Cardiac muscle cell (in vitro differentiated cells and primary cell): ENCODE data around the gene CALR. TPM values are rescaled to one million over a fixed set of nuclear protein-coding genes. Genes with fewer than 3 reads are reported as not detected.
A peak's percentile ranks its signal among the peaks of the same experiment; 100 is the strongest.
"Not testable (repeated sequence)": the region's sequence is repeated elsewhere in the genome, so short reads cannot be mapped to it uniquely, and the experiment has no call there.

Experiments used
- DNase-seq, 2 donors: peaks; one replicate each; pipeline versions ENCODE4 v3.0.0 to v3.0.0-alpha.2; 2010 to 2017; ENCODE audit warnings: low read depth in 1 of 2, low spot score in 1 of 2
- H3K27ac ChIP-seq: fragments of 200-600 bp; sonication (generic); 2 replicates; pipeline ENCODE4 v1.5.1; 2016
- H3K27me3 ChIP-seq: fragments of 200-600 bp; sonication (generic); 2 replicates; pipeline ENCODE4 v1.6.0; 2016; ENCODE audit warnings: control low read depth
- H3K36me3 ChIP-seq: fragments of 200-600 bp; sonication (generic); 2 replicates; pipeline ENCODE4 v1.5.1; 2016; ENCODE audit warnings: control low read depth
- H3K4me1 ChIP-seq: fragments of 200-600 bp; sonication (generic); 2 replicates; pipeline ENCODE4 v1.8.1; 2017; ENCODE audit warnings: low read depth, mild to moderate bottlenecking, mixed run types
- H3K4me3 ChIP-seq: fragments of 200-600 bp; sonication (generic); 2 replicates; pipeline ENCODE4 v1.5.1; 2016; ENCODE audit warnings: mild to moderate bottlenecking
- H3K9me3 ChIP-seq: fragments of 200-600 bp; sonication (generic); 2 replicates; pipeline ENCODE4 v1.5.1; 2017; ENCODE audit warnings: low read depth, mild to moderate bottlenecking, control low read depth
- polyA plus RNA-seq: library from polyadenylated mRNA; unstranded; fragments of >200 nt; fragmentation: Nextera tagmentation; extraction: Ambion mirVana; gene quantifications from 2 replicates; pipeline ENCODE4 v1.2.1, GENCODE V29; 2016
- total RNA-seq: library from RNA; depleted of rRNA; stranded (reverse); fragments of >200 nt; gene quantifications from 2 replicates; pipeline ENCODE4 v1.2.3, GENCODE V29; 2016
- TF ChIP-seq, protein P1 (sequence below): IDR thresholded peaks from 2 replicates; pipeline ENCODE4 v1.5.1; 2012; ENCODE audit warnings: low read depth, mild to moderate bottlenecking, low read length

The CALR gene
- total and polyA plus RNA-seq, 2 experiments from 2014 or later, result 615 to 856 TPM

DNA sequence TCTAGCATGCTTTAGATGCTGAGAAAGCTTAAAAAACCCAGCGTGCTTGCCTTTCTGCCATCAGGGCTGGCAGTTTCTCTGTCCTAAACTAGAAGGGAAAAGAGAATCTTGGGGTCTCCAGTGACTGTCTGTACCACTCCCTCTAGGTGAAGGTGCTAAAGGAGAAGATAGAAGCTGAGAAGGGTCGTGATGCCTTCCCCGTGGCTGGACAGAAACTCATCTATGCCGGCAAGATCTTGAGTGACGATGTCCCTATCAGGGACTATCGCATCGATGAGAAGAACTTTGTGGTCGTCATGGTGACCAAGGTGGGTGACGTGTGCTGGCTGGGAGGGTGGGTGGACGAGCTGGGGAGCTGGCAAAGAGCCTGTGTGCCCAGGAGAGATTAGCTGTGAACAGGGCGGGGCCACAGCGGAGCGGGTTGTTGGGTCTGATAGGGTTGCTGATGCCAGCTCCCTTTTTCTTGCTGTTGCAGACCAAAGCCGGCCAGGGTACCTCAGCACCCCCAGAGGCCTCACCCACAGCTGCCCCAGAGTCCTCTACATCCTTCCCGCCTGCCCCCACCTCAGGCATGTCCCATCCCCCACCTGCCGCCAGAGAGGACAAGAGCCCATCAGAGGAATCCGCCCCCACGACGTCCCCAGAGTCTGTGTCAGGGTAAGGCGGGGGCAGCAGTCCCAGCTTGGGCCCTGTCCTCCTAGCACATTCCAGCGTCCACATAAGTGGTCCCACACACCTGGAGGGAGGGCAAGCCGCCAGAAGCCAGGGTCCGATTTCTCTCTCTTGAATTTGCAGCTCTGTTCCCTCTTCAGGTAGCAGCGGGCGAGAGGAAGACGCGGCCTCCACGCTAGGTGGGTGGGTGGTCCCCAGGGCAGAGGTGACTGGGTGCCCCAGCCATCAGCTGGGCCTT lies 9.5 kb downstream of the CALR start:
- H3K36me3 ChIP-seq, result peaks cover 50% of the 10 kb centered on the region
- H3K9me3 ChIP-seq, result no peaks in the 10 kb centered on the region
- H3K27me3 ChIP-seq, result no peaks in the 10 kb centered on the region
- DNase-seq, result no peak
- H3K4me1 ChIP-seq, result peaks cover 4% of the 10 kb centered on the region
- TF ChIP-seq, protein P1, sequence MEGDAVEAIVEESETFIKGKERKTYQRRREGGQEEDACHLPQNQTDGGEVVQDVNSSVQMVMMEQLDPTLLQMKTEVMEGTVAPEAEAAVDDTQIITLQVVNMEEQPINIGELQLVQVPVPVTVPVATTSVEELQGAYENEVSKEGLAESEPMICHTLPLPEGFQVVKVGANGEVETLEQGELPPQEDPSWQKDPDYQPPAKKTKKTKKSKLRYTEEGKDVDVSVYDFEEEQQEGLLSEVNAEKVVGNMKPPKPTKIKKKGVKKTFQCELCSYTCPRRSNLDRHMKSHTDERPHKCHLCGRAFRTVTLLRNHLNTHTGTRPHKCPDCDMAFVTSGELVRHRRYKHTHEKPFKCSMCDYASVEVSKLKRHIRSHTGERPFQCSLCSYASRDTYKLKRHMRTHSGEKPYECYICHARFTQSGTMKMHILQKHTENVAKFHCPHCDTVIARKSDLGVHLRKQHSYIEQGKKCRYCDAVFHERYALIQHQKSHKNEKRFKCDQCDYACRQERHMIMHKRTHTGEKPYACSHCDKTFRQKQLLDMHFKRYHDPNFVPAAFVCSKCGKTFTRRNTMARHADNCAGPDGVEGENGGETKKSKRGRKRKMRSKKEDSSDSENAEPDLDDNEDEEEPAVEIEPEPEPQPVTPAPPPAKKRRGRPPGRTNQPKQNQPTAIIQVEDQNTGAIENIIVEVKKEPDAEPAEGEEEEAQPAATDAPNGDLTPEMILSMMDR, result no peak
- no peak overlapping the region for H3K4me3 ChIP-seq
- H3K27ac ChIP-seq, result no peak overlapping the region

DNA sequence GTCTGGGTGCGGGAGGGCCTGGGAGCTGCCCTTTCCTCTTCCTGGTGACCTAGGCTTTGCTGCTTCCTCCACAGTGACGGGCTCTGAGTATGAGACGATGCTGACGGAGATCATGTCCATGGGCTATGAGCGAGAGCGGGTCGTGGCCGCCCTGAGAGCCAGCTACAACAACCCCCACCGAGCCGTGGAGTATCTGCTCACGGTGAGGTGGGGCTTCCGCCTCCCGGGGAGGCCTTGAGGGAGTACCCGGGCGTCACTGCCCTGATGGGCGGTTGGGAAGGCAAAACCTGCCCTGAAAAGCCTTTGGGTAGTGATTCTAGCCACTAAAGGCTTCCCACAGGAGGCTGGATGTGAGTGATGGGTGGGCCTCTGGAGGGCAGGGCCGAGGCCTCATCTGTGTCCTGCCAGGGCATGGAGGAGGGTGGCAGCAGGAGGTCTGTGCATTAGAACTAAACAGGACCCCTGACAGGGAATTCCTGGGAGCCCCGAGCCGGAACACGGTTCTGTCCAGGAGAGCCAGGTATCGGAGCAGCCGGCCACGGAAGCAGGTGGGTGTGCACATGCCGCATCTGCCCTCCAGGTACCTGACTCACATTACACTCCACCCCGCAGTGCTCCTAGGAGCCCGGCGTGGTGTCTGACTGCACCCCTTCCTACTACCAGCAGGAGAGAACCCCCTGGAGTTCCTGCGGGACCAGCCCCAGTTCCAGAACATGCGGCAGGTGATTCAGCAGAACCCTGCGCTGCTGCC lies 10.4 kb downstream of the CALR start:
- TF ChIP-seq, protein P1, result no peak
- Histone ChIP-seq H3K9me3 (no peaks in the 10 kb centered on the region), H3K27ac (no peak overlapping the region), H3K4me3 (no peak overlapping the region), H3K27me3 (no peaks in the 10 kb centered on the region), H3K4me1 (peaks cover 4% of the 10 kb centered on the region), H3K36me3 (peaks cover 47% of the 10 kb centered on the region)
- no peak for DNase-seq

DNA sequence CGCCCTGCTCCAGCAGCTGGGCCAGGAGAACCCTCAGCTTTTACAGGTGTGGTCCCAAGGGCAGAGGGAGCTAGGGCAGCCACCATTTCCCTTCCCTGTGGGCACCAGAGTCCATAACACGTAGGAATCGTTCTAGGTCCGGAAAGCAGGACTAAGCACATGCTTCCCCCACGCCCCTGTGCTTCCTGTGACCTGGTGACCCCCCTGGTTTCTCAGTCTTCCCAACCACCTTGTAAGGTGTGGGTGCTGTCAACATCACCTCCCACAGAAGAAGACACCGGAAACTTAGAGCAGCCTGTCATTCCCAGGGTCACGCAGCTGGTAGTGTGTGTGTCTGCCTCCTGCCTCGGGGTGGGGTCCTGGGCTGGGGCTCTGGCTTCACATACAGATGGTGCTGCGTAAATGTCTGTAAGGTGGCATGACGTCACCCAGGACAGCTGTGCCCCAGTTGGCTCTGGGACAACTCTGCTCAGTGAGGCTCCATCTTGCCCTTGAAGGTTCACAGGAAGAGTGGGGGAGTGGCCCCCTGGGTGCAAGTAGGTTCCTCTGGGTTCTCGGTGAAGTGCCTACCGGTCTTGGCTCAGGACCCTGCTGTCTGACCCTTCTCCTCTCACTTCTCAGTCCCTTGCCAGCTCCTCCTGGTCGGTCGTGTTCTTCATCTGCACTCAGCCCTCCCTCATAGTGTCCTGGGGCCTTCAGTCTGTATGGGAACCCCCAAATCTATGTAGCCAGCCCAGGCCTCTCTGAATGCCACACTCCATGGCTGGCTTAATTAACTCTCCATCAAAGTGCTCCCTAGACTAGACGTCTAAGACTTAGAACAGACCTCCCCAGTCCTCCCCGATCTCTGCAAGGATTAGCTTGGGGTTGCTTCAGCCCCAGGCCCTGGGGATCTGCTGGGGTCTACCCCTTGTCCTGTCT lies 11.2 kb downstream of the CALR start:
- H3K9me3 ChIP-seq, result no peaks in the 10 kb centered on the region
- H3K27ac ChIP-seq, result no peak overlapping the region
- DNase-seq, result no peak

DNA sequence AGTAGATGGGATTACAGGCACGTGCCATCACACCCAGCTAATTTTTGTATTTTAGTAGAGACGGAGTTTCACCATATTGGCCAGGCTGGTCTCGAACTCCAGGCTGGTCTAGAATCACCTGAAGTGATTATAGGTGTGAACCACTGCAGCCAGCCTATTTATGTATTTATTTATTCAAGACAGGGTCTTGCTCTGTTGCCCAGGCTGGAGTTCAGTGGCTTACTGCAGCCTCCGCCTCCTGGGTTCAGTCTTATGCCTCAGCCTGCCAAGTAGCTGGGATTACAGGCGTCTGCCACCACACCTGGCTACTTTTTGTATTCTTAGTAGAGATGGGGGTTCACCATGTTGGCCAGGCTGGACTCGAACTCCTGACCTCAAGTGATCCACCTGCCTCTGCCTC lies 13.6 kb downstream of the CALR start:
- H3K27ac ChIP-seq, H3K4me1 ChIP-seq, H3K4me3 ChIP-seq, DNase-seq, H3K9me3 ChIP-seq, H3K27me3 ChIP-seq: not testable (repeated sequence)
- H3K36me3 ChIP-seq, result peaks cover 40% of the 10 kb centered on the region

More for the DNA sequence above, 11.2 kb downstream of the CALR start:
- Histone ChIP-seq H3K27me3 (no peaks in the 10 kb centered on the region), H3K4me1 (peaks cover 4% of the 10 kb centered on the region), H3K4me3 (no peak overlapping the region), H3K36me3 (peaks cover 43% of the 10 kb centered on the region)
- TF ChIP-seq, protein P1, result no peak

DNA sequence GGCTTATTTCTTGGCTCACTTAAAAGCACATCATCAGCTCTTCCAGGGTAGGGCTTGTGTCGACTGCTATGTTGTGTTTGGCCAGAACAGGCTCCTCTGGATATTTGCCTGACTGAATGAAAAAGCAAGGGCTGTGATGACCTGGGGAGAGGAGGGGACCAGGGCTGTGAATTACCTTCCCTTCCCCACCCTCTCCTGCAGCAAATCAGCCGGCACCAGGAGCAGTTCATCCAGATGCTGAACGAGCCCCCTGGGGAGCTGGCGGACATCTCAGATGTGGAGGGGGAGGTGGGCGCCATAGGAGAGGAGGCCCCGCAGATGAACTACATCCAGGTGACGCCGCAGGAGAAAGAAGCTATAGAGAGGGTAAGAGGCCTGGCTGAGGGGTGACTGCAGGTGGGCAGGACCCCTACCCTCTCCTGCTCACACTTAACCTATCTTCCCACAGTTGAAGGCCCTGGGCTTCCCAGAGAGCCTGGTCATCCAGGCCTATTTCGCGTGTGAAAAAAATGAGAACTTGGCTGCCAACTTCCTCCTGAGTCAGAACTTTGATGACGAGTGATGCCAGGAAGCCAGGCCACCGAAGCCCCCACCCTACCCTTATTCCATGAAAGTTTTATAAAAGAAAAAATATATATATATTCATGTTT lies 14.2 kb downstream of the CALR start:
- peak in 1 of 2 donors; percentile 77 for DNase-seq
- H3K36me3 ChIP-seq, result peaks cover 37% of the 10 kb centered on the region

More for the DNA sequence above, 14.2 kb downstream of the CALR start:
- TF ChIP-seq, protein P1, result no peak
- H3K27me3 ChIP-seq, result no peaks in the 10 kb centered on the region
- peaks cover 6% of the 10 kb centered on the region for H3K4me1 ChIP-seq
- no peak overlapping the region for H3K4me3 ChIP-seq
- H3K27ac ChIP-seq, result peak overlapping the region; percentile 34
- H3K9me3 ChIP-seq, result no peaks in the 10 kb centered on the region
